A673 (cell line): ENCODE measurements around the gene SGF29. TPM values are rescaled to one million over a fixed set of nuclear protein-coding genes. Genes with fewer than 3 reads are reported as not detected.
"Not testable (repeated sequence)": the region's sequence is repeated elsewhere in the genome, so short reads cannot be mapped to it uniquely, and the experiment has no call there.

Source experiments
- BruUV-seq: library from RNA; stranded (reverse); fragments of 400-500 nt; replicated peaks from 2 replicates; lab custom pipeline; 2021; lab: Mats Ljungman, UMichigan
- CTCF ChIA-PET: fragments of 300-600 bp; sonication (Branson Sonifier 250); formaldehyde crosslinking; loops from one replicate; lab custom pipeline; 2022; ENCODE audit warnings: antibody characterized with exemption; lab: Charles Lee
- POLR2A ChIA-PET: fragments of 300-600 bp; sonication (Branson Sonifier 250); formaldehyde crosslinking; loops from one replicate; lab custom pipeline; 2022; ENCODE audit warnings: antibody characterized with exemption; ENCODE audit not compliant: low non-redundant PET; lab: Charles Lee
- DNase-seq: peaks from one replicate; pipeline ENCODE4 v3.0.0-alpha.2; 2015; ENCODE audit warnings: low spot score
- H3K27ac ChIP-seq: fragments of 200-600 bp; sonication (generic); 2 replicates; pipeline ENCODE4 v1.5.1; 2016; ENCODE audit warnings: mixed run types, low read depth, mild to moderate bottlenecking, mixed read lengths, antibody characterized with exemption, low read length; ENCODE audit not compliant: poor library complexity, severe bottlenecking
- H3K27me3 ChIP-seq: fragments of 200-600 bp; sonication (generic); replicated peaks from 2 replicates; pipeline ENCODE4 v1.6.1; 2017; ENCODE audit warnings: mixed run types, low read depth, mild to moderate bottlenecking, mixed read lengths, antibody characterized with exemption, low read length; ENCODE audit not compliant: insufficient read depth, poor library complexity
- H3K36me3 ChIP-seq: fragments of 200-600 bp; sonication (generic); 2 replicates; pipeline ENCODE4 v1.6.1; 2016; ENCODE audit warnings: mixed run types, mild to moderate bottlenecking, mixed read lengths, antibody characterized with exemption, low read length; ENCODE audit not compliant: insufficient read depth, poor library complexity, severe bottlenecking
- H3K4me1 ChIP-seq: fragments of 200-600 bp; sonication (generic); 2 replicates; pipeline ENCODE4 v1.6.1; 2017; ENCODE audit warnings: mixed run types, mild to moderate bottlenecking, mixed read lengths, antibody characterized with exemption, low read length; ENCODE audit not compliant: insufficient read depth, poor library complexity, severe bottlenecking
- H3K4me3 ChIP-seq: fragments of 200-600 bp; sonication (generic); 2 replicates; pipeline ENCODE4 v1.5.1; 2016; ENCODE audit warnings: low read depth, mixed run types, mild to moderate bottlenecking, mixed read lengths, low read length; ENCODE audit not compliant: poor library complexity, severe bottlenecking
- H3K9me3 ChIP-seq: fragments of 200-600 bp; sonication (generic); 2 replicates; pipeline ENCODE4 v1.6.1; 2016; ENCODE audit warnings: mixed run types, low read depth, mild to moderate bottlenecking, mixed read lengths, antibody characterized with exemption, low read length; ENCODE audit not compliant: poor library complexity, severe bottlenecking
- EZH2 ChIP-seq: fragments of 200-600 bp; sonication (generic); IDR thresholded peaks from 2 replicates; pipeline ENCODE4 v1.6.1; 2017; ENCODE audit warnings: borderline replicate concordance, low read depth, mild to moderate bottlenecking, mixed read lengths, antibody characterized with exemption, low read length; ENCODE audit not compliant: poor library complexity, severe bottlenecking
- intact Hi-C: fragments of 100-400 bp; cut with micrococcal nuclease; formaldehyde crosslinking; loops from one replicate; pipeline ENCODE4 v1.10.0; 2022; ENCODE audit not compliant: unreplicated experiment
- total RNA-seq: library from RNA; stranded (reverse); gene quantifications from 2 replicates; pipeline ENCODE4 v1.2.3, GENCODE V29; 2021
- TF ChIP-seq, protein P1 (sequence below): fragments of 300-800, 200-600 bp; sonication (generic); conservative IDR thresholded peaks from 2 replicates; pipeline ENCODE4 v1.5.1; 2017; ENCODE audit warnings: low read depth, mild to moderate bottlenecking, antibody characterized with exemption, low read length, moderate library complexity, mixed read lengths

The SGF29 gene
- total RNA-seq, 1 experiment from 2014 or later = 42.3 TPM

DNA sequence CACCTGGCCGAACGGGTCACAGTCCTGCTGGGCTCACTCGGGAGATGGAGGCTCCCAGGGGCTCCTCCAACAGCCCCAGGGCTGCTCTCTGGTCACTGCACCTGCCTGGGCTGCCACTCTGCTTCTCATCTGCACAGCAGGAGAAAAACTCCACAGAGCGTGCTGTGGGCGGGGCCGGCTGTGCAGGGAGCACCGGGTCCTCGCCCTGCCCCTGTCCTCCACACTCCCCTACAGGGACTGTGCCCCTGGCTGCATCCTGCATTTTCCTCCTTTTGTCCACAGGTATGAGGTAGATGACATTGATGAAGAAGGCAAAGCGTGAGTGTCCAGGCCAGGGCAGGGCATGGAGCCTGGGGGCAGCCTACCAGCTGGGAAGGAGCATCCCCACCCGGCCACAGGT, 48.3 kb downstream of the SGF29 start:
- H3K27me3 ChIP-seq, H3K4me3 ChIP-seq, H3K27ac ChIP-seq, H3K4me1 ChIP-seq, DNase-seq, H3K36me3 ChIP-seq, intact Hi-C loops, POLR2A ChIA-PET, BruUV-seq, H3K9me3 ChIP-seq, CTCF ChIA-PET: not testable (repeated sequence)

DNA sequence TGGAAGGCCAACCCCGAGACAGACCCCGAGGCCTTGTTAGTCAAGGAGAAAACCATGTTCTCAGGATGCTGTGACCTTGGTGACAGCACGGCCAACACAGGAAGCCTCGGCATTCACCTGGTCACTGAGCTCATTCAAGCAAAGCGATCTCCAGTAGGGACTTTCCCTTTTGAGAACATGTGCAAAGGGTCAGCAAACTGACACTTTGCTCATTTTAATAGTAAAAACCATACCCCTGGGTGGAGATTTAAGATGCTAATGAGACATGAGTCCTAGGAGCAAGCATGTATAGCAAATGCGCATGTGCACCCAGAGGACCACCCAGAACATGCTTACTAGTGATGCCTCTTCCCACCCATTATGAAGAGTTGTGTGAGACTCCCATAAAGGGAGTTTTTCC, 48.8 kb downstream of the SGF29 start:
- no peak overlapping the region for H3K27ac ChIP-seq
- ChIA-PET POLR2A (no interaction called here), CTCF (no interaction called here)
- H3K36me3 ChIP-seq = no peaks in the 10 kb centered on the region
- no peaks in the 10 kb centered on the region for H3K27me3 ChIP-seq
- no peak for DNase-seq
- no peaks in the 10 kb centered on the region for H3K9me3 ChIP-seq
- TF ChIP-seq, protein P1, sequence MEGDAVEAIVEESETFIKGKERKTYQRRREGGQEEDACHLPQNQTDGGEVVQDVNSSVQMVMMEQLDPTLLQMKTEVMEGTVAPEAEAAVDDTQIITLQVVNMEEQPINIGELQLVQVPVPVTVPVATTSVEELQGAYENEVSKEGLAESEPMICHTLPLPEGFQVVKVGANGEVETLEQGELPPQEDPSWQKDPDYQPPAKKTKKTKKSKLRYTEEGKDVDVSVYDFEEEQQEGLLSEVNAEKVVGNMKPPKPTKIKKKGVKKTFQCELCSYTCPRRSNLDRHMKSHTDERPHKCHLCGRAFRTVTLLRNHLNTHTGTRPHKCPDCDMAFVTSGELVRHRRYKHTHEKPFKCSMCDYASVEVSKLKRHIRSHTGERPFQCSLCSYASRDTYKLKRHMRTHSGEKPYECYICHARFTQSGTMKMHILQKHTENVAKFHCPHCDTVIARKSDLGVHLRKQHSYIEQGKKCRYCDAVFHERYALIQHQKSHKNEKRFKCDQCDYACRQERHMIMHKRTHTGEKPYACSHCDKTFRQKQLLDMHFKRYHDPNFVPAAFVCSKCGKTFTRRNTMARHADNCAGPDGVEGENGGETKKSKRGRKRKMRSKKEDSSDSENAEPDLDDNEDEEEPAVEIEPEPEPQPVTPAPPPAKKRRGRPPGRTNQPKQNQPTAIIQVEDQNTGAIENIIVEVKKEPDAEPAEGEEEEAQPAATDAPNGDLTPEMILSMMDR = no peak
- no peak for TF ChIP-seq EZH2
- peaks cover 5% of the 10 kb centered on the region for H3K4me1 ChIP-seq
- no TSS peak for BruUV-seq
- H3K4me3 ChIP-seq = no peak overlapping the region
- intact Hi-C loops = no loop called here

DNA sequence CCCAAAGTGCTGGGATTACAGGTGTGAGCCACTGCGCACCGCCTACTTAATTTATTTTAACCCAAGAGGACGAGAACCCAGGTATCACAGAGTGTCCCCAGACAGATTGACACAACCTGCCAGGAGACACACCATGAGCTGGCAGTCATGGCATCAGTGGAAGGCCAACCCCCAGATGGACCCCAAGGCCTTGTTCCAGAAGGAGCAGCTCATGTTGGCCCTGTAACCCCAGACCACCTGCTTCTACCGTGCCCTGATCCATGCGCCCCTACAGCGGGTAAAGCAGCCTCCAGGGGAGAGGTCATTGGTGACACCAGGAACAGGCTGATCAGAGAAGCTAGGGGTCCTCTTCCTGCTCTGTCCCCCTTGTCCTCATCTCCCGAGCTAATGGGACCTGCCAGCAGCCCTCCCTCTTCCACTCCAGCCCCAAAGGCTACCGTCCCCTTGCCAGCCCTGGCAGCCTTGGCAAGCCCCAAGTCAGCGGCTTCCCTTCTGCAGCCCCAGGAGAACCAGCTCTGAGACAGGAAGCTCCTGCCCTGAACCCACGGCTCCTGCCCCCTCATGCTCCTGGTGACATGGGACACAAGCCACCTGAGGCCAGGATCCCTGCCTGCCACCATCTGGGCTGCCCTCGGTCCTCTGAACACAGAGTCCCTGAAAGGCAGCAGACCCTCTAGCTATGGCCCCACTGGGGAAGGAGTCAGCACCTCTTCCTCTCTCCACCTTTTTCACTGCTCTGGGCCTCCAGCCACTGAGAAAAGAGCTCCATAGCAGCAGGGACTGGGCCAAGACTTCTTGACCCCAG, 49.9 kb downstream of the SGF29 start:
- TF ChIP-seq EZH2 = no peak
- H3K4me1 ChIP-seq = no peaks in the 10 kb centered on the region
- no peaks in the 10 kb centered on the region for H3K27me3 ChIP-seq
- H3K27ac ChIP-seq = no peak overlapping the region
- no peaks in the 10 kb centered on the region for H3K9me3 ChIP-seq
- POLR2A ChIA-PET = no interaction called here
- H3K36me3 ChIP-seq = no peaks in the 10 kb centered on the region
- intact Hi-C loops = no loop called here
- BruUV-seq = no TSS peak
- no peak overlapping the region for H3K4me3 ChIP-seq
- DNase-seq = no peak
- CTCF ChIA-PET = no interaction called here

DNA sequence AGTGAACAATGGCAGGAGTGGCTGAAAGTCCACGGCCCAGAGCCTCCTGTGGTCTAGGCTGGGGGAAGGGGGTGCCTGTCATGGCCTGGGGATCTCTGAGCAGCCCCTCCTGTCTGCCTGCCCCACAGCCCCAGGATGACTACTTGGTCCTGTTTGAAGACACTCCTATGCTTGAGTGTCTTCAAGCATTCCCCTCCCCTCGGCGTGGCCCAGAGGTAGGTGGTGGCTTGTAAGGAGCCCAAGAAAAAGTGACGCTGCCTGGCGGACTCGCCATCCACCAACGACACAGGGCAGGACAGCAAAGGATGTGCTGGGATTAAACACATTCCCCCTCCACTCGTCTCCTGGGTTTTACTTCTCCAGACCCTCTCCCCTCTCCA, 50.5 kb downstream of the SGF29 start:
- TF ChIP-seq, protein P1 = no peak
- TF ChIP-seq EZH2 = no peak
- DNase-seq = no peak
- H3K4me3 ChIP-seq = no peak overlapping the region
- intact Hi-C loops = no loop called here
- ChIA-PET POLR2A (no interaction called here), CTCF (no interaction called here)
- no peaks in the 10 kb centered on the region for H3K36me3 ChIP-seq
- H3K27ac ChIP-seq = no peak overlapping the region
- H3K9me3 ChIP-seq = no peaks in the 10 kb centered on the region
- BruUV-seq = no TSS peak
- H3K4me1 ChIP-seq = no peaks in the 10 kb centered on the region
- no peaks in the 10 kb centered on the region for H3K27me3 ChIP-seq
